Measurements from ENCODE around the gene TOP1. TPM values are rescaled to one million over a fixed set of nuclear protein-coding genes. Genes with fewer than 3 reads are reported as not detected.

Gene TOP1
- total and polyA plus RNA-seq, 2 of the 4 experiments (the other 2 are of a cell fraction) = 14.0 to 21.5 TPM

DNA sequence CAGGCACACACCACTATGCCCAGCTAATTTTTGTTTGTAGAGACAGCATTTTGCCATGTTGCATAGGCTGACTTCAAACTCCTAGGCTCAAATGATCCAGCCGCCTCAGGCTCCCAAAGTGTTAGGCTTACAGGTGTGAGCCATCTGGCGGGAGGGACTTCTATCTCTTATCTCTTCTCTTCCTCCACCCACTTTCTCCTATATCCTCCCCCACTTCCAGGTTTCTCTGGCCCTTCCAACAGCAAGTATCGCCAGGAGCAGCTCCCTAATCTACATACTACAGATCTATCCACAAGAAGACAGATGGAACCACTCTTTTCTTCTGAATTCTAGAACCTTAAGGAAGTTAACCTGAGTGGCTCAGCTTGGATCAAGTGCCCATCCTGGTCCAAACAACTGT, 5.1 kb upstream of the TOP1 start:
- dilution Hi-C loops (cut with HindIII; ENCODE audit: low sequenced_read_pairs, unreplicated experiment) = no loop called here
- no peak overlapping the region for H3K9ac ChIP-seq (ENCODE audit: low read depth, low read length)
- H2AFZ ChIP-seq (replicated peaks; ENCODE audit: low read length, poor library complexity) = no peak overlapping the region
- BruUV-seq (replicated peaks) = no TSS peak
- no peaks in the 10 kb centered on the region for H3K9me3 ChIP-seq (ENCODE audit: control insufficient read depth, insufficient read depth, low read length)
- no peak overlapping the region for H3K4me2 ChIP-seq (ENCODE audit: low read depth, low read length)
- H4K91ac ChIP-seq (ENCODE audit: insufficient read depth, low read depth, low read length) = no peak overlapping the region
- no CpG with 5 or more reads among the region's 3 CpGs for WGBS, 2 experiments (ENCODE audit: extremely low coverage in 2 of 2, insufficient read length in 1 of 2)
- H3K56ac ChIP-seq (ENCODE audit: extremely low read depth, insufficient read depth, low read length) = no peak overlapping the region
- H3K27me3 ChIP-seq (ENCODE audit: control insufficient read depth, insufficient read depth, low read length) = peaks cover 2% of the 10 kb centered on the region; the same call in 1 of the 2 replicates
- peaks cover 2% of the 10 kb centered on the region; the same call in 1 of the 2 replicates for H3K4me1 ChIP-seq (ENCODE audit: control insufficient read depth, insufficient read depth, low read length)
- H2AK9ac ChIP-seq (replicated peaks; ENCODE audit: low read depth, low read length, poor library complexity) = no peak overlapping the region
- no peak overlapping the region for H3K18ac ChIP-seq (ENCODE audit: low read depth, low read length)
- H2BK5ac ChIP-seq (ENCODE audit: low read depth, low read length, poor library complexity, severe bottlenecking) = no peak overlapping the region
- H4K8ac ChIP-seq (ENCODE audit: low read depth in 2 of 2, low read length in 2 of 2) = no peak overlapping the region
- H3K14ac ChIP-seq (replicated peaks; ENCODE audit: low read depth, low read length) = no peak overlapping the region
- TF ChIP-seq NFE2L2 (IDR thresholded peaks at IDR 0.05; ENCODE audit: low read depth, low read length) = no peak
- TF ChIP-seq, protein P1, sequence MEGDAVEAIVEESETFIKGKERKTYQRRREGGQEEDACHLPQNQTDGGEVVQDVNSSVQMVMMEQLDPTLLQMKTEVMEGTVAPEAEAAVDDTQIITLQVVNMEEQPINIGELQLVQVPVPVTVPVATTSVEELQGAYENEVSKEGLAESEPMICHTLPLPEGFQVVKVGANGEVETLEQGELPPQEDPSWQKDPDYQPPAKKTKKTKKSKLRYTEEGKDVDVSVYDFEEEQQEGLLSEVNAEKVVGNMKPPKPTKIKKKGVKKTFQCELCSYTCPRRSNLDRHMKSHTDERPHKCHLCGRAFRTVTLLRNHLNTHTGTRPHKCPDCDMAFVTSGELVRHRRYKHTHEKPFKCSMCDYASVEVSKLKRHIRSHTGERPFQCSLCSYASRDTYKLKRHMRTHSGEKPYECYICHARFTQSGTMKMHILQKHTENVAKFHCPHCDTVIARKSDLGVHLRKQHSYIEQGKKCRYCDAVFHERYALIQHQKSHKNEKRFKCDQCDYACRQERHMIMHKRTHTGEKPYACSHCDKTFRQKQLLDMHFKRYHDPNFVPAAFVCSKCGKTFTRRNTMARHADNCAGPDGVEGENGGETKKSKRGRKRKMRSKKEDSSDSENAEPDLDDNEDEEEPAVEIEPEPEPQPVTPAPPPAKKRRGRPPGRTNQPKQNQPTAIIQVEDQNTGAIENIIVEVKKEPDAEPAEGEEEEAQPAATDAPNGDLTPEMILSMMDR (conservative IDR thresholded peaks at IDR 0.05; ENCODE audit: low read depth, low read length) = no peak
- TF ChIP-seq CEBPB (IDR thresholded peaks at IDR 0.05; ENCODE audit: low read depth, low read length) = no peak
- TF ChIP-seq MXI1 (IDR thresholded peaks at IDR 0.05; ENCODE audit: borderline replicate concordance, low read depth, low read length) = no peak
- no peak for TF ChIP-seq RFX5 (IDR thresholded peaks at IDR 0.05; ENCODE audit: low read depth, low read length)
- TF ChIP-seq BHLHE40 (IDR thresholded peaks at IDR 0.05; ENCODE audit: low read depth, low read length) = no peak
- H3K79me1 ChIP-seq (ENCODE audit: low read depth in 1 of 2, low read length in 2 of 2) = peaks cover 2 to 7% of the 10 kb centered on the region in 2 experiments; a peak in 2 of 4 replicates
- intact Hi-C loops (cut with micrococcal nuclease) = no loop called here
- no peak overlapping the region for H3K4ac ChIP-seq (ENCODE audit: low read depth, low read length)
- no peak overlapping the region for H3K4me3 ChIP-seq (ENCODE audit: insufficient read depth, low read depth, low read length)
- no peaks in the 10 kb centered on the region for H3K36me3 ChIP-seq (ENCODE audit: control insufficient read depth, insufficient read depth, low read length)
- H3K23ac ChIP-seq (ENCODE audit: low read depth, low read length) = no peak overlapping the region
- H4K5ac ChIP-seq (ENCODE audit: low read depth, low read length) = no peak overlapping the region
- H2BK120ac ChIP-seq (ENCODE audit: low read depth, low read length) = no peak overlapping the region
- ChIA-PET CTCF (no interaction called here), POLR2A (ENCODE audit: unreplicated experiment) (no interaction called here)
- no peaks in the 10 kb centered on the region for H4K20me1 ChIP-seq (ENCODE audit: insufficient read depth, low read length)
- in situ Hi-C loops (cut with MboI; ENCODE audit: low sequenced_read_pairs) = no loop called here
- H2BK20ac ChIP-seq (ENCODE audit: low read depth, low read length) = no peak overlapping the region
- DNase-seq (no peak), ATAC-seq (ENCODE audit: low read depth) (no peak)
- no peak overlapping the region for H2AK5ac ChIP-seq (ENCODE audit: low read depth, low read length)
- H3K9me1 ChIP-seq (ENCODE audit: insufficient read depth, low read length) = 0 out of 2 replicates have a peak, but pooled peaks cover 3% of the 10 kb centered on the region
- no peak overlapping the region for H3K27ac ChIP-seq (ENCODE audit: insufficient read depth, low read length)
- no peak overlapping the region for H2BK15ac ChIP-seq (ENCODE audit: low read depth, low read length)
